Measurements from ENCODE around the gene RCCD1. TPM values are rescaled to one million over a fixed set of nuclear protein-coding genes. Genes with fewer than 3 reads are reported as not detected.

RCCD1 gene
- total and polyA plus RNA-seq, 9 of the 15 experiments (the other 6 are each of a cell fraction or from before 2014, with no cell fraction given): 11.1 to 51.4 (median 24.7) TPM

DNA sequence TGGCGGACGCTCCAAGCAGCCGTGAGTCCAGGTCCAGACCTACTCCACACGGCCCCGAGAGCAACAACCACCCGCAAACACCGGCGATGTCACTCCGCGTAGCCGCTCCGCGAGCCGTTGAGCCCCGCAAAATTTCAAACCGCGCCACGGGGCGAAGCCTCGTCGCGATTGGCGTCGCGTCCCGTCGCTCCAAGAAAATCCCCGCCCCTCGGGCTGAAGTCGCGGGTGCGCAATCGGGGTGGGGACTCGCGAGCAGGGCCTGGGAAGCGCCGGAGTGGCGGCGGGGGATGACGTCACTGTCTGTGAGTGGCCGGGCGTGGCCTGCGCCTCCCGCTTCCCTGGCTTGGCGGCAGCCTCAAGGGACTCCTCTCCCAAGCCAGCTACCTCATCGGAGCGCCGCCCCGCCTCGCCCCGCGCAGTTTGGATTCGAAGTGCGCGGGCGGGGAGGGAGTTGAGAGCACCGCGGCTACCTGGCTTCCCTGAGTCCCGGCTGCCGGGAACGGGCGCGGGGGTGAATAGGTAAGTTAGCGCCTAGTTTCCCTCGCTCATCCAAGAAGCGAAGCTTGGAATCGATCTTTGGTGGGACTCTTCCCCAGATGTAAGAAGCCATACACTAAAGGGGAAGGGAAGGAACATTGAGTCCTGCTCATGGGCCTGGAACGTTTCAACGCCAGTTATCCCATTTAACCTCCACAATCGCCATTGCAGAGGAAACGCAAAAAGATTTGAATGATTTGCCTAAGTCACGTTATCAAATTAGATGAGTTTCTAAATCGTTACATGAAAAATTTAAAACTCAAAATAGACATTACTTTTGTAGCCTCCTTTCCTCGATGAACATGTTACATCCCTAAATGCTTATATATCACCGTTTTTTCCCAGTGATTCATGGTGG lies 40.0 kb downstream of the RCCD1 start, which contains the start of gene PRC1 (continued):
- TF ChIP-seq, protein P1, sequence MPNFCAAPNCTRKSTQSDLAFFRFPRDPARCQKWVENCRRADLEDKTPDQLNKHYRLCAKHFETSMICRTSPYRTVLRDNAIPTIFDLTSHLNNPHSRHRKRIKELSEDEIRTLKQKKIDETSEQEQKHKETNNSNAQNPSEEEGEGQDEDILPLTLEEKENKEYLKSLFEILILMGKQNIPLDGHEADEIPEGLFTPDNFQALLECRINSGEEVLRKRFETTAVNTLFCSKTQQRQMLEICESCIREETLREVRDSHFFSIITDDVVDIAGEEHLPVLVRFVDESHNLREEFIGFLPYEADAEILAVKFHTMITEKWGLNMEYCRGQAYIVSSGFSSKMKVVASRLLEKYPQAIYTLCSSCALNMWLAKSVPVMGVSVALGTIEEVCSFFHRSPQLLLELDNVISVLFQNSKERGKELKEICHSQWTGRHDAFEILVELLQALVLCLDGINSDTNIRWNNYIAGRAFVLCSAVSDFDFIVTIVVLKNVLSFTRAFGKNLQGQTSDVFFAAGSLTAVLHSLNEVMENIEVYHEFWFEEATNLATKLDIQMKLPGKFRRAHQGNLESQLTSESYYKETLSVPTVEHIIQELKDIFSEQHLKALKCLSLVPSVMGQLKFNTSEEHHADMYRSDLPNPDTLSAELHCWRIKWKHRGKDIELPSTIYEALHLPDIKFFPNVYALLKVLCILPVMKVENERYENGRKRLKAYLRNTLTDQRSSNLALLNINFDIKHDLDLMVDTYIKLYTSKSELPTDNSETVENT (CRISPR knock-in tag; IDR thresholded peaks at IDR 0.05): peak; percentile 58
- TF ChIP-seq MXI1 (IDR thresholded peaks at IDR 0.05; ENCODE audit: low read depth, low read length): peak; percentile 1; the same call in 1 of the 2 replicates
- peak; percentile 98 for TF ChIP-seq JUND (IDR thresholded peaks at IDR 0.05; ENCODE audit: borderline replicate concordance, low read depth, low read length)
- TF ChIP-seq JUND (tag; IDR thresholded peaks at IDR 0.05; ENCODE audit: borderline replicate concordance, low read depth, low read length): peak; percentile 93; the same call in 2 of the 3 replicates
- TF ChIP-seq, protein P2, sequence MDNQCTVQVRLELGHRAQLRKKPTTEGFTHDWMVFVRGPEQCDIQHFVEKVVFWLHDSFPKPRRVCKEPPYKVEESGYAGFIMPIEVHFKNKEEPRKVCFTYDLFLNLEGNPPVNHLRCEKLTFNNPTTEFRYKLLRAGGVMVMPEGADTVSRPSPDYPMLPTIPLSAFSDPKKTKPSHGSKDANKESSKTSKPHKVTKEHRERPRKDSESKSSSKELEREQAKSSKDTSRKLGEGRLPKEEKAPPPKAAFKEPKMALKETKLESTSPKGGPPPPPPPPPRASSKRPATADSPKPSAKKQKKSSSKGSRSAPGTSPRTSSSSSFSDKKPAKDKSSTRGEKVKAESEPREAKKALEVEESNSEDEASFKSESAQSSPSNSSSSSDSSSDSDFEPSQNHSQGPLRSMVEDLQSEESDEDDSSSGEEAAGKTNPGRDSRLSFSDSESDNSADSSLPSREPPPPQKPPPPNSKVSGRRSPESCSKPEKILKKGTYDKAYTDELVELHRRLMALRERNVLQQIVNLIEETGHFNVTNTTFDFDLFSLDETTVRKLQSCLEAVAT (IDR thresholded peaks at IDR 0.05): peak in 1 of 2 experiments; percentile 44; a peak in 3 of 4 replicates
- 0 out of 2 replicates have a peak, but pooled peaks have one; percentile 53 for TF ChIP-seq RHOXF2B (CRISPR knock-in tag; conservative IDR thresholded peaks at IDR 0.05)
- no peak for TF ChIP-seq DIDO1 (tag; IDR thresholded peaks at IDR 0.05; ENCODE audit: low read depth)
- no peak for TF ChIP-seq U2AF2 (optimal IDR thresholded peaks at IDR 0.05; ENCODE audit: low read depth, low read length)
- peak; percentile 98 for TF ChIP-seq RBFOX2 (IDR thresholded peaks at IDR 0.05; ENCODE audit: low read depth, low read length)
- peak; percentile 54 for TF ChIP-seq NEUROD1 (IDR thresholded peaks at IDR 0.05; ENCODE audit: borderline replicate concordance, low read depth, low read length, partially characterized antibody)
- TF ChIP-seq ARID1B (IDR thresholded peaks at IDR 0.05): no peak
- no peak for TF ChIP-seq HDAC6 (IDR thresholded peaks at IDR 0.05; ENCODE audit: low read depth, low read length)
- TF ChIP-seq, protein P3, sequence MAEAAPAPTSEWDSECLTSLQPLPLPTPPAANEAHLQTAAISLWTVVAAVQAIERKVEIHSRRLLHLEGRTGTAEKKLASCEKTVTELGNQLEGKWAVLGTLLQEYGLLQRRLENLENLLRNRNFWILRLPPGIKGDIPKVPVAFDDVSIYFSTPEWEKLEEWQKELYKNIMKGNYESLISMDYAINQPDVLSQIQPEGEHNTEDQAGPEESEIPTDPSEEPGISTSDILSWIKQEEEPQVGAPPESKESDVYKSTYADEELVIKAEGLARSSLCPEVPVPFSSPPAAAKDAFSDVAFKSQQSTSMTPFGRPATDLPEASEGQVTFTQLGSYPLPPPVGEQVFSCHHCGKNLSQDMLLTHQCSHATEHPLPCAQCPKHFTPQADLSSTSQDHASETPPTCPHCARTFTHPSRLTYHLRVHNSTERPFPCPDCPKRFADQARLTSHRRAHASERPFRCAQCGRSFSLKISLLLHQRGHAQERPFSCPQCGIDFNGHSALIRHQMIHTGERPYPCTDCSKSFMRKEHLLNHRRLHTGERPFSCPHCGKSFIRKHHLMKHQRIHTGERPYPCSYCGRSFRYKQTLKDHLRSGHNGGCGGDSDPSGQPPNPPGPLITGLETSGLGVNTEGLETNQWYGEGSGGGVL (CRISPR knock-in tag; IDR thresholded peaks at IDR 0.05): no peak
- TF ChIP-seq, protein P4, sequence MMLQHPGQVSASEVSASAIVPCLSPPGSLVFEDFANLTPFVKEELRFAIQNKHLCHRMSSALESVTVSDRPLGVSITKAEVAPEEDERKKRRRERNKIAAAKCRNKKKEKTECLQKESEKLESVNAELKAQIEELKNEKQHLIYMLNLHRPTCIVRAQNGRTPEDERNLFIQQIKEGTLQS (IDR thresholded peaks at IDR 0.05): peak; percentile 100
- TF ChIP-seq, protein P4 (CRISPR knock-in tag; conservative IDR thresholded peaks at IDR 0.05): peak; percentile 96
- TF ChIP-seq, protein P5, sequence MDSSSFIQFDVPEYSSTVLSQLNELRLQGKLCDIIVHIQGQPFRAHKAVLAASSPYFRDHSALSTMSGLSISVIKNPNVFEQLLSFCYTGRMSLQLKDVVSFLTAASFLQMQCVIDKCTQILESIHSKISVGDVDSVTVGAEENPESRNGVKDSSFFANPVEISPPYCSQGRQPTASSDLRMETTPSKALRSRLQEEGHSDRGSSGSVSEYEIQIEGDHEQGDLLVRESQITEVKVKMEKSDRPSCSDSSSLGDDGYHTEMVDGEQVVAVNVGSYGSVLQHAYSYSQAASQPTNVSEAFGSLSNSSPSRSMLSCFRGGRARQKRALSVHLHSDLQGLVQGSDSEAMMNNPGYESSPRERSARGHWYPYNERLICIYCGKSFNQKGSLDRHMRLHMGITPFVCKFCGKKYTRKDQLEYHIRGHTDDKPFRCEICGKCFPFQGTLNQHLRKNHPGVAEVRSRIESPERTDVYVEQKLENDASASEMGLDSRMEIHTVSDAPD (CRISPR knock-in tag; IDR thresholded peaks at IDR 0.05): no peak
- TF ChIP-seq NFE2L1 (tag; IDR thresholded peaks at IDR 0.05; ENCODE audit: borderline replicate concordance, low read depth): no peak
- peak; percentile 86 to 97 for TF ChIP-seq MAZ (CRISPR knock-in tag; conservative IDR thresholded peaks at IDR 0.05 in 1 of 2, IDR thresholded peaks at IDR 0.05 in 1 of 2)

Data from K562 (cell line).